Measurements from ENCODE around the gene SHISA8. TPM values are rescaled to one million over a fixed set of nuclear protein-coding genes. Genes with fewer than 3 reads are reported as not detected.

Gene SHISA8
- total RNA-seq, 6 experiments from 2014 or later, result not detected

DNA sequence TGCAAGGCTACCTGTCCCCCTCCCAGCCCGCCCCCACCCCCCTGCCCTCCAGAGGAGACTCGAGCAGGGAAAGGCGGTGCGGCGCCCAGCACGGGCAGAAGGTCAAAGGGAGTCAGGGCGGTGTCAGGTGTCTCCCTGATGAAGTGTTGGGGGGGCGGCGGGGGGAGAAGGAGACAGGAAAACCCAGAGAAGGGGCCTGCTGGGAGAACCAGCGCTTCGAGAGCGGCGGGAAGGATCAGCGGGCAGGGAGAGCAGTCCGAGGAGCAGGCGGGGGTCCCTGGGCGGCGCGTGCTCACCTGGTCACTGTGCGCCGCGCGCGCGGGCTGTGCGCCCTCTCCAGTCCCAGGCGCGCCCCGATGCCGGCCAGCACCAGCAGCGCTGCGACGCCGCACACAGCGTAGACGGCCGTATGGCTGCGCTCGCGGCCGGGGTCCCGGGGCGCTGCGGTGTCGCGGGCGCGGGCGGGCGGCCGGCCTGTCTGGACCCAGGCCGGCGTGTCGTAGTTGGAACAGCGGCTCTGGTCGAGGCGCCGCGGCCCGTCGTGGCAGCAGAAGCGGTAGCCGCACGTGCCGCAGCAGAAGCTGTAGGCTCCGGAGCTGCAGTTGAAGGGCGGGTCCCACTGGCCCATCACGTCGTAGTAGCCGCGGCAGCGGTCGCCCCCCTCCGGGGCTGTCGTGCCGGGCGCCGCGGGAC lies 886 bp downstream of the SHISA8 start:
- H3K27me3 Mint-ChIP-seq (ENCODE audit: insufficient read depth), result peaks cover 39% of the 10 kb centered on the region
- no peaks in the 10 kb centered on the region for H3K36me3 Mint-ChIP-seq (ENCODE audit: low read depth)
- H3K4me3 Mint-ChIP-seq, result no peak overlapping the region
- DNase-seq, result no peak
- H3K9me3 Mint-ChIP-seq, result no peaks in the 10 kb centered on the region
- TF ChIP-seq, protein P1, sequence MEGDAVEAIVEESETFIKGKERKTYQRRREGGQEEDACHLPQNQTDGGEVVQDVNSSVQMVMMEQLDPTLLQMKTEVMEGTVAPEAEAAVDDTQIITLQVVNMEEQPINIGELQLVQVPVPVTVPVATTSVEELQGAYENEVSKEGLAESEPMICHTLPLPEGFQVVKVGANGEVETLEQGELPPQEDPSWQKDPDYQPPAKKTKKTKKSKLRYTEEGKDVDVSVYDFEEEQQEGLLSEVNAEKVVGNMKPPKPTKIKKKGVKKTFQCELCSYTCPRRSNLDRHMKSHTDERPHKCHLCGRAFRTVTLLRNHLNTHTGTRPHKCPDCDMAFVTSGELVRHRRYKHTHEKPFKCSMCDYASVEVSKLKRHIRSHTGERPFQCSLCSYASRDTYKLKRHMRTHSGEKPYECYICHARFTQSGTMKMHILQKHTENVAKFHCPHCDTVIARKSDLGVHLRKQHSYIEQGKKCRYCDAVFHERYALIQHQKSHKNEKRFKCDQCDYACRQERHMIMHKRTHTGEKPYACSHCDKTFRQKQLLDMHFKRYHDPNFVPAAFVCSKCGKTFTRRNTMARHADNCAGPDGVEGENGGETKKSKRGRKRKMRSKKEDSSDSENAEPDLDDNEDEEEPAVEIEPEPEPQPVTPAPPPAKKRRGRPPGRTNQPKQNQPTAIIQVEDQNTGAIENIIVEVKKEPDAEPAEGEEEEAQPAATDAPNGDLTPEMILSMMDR (IDR thresholded peaks at IDR 0.05), result no peak
- H3K4me1 Mint-ChIP-seq (ENCODE audit: low read depth), result peaks cover 5% of the 10 kb centered on the region; the same call in 1 of the 2 replicates
- no peak overlapping the region for H3K27ac Mint-ChIP-seq

DNA sequence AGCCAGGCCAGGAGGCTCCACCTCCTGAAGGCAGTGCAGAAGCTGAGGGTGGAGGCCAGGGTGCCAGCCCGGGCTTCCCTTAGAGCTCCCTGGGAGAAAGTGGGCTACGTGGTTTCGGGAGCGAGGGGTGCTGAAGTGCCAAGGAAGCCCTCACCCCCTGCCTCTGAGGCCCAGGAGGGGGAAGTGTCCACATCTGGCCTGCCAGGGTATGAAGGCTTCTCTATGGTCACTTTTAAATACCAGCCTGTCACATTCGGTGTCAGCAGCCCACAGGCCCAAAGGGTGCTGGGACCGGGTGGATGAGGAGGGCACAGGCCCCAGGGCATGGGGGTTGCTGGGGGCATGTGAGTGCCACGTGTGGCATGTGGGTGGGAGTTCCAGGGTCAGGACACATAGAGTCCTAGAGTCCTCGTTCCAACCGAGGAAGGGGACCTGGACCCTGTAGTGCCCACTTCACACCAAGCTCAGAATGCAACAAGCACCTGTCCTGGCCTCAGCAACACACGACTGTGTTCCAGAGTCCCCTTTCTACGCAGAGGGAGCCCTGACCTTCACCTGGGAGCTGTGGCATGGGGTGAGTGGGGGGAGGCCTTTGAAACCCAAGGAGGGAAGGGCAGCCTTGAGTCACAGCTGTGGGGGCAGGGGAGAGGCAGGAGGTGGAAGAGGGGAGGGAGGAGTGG lies 1.7 kb downstream of the SHISA8 start:
- Mint-ChIP-seq H3K4me1 (ENCODE audit: low read depth) (peaks cover 3% of the 10 kb centered on the region; the same call in 1 of the 2 replicates), H3K27ac (no peak overlapping the region), H3K4me3 (no peak overlapping the region), H3K36me3 (ENCODE audit: low read depth) (no peaks in the 10 kb centered on the region), H3K27me3 (ENCODE audit: insufficient read depth) (peaks cover 39% of the 10 kb centered on the region), H3K9me3 (no peaks in the 10 kb centered on the region)
- DNase-seq, result no peak
- TF ChIP-seq, protein P1 (IDR thresholded peaks at IDR 0.05), result no peak

DNA sequence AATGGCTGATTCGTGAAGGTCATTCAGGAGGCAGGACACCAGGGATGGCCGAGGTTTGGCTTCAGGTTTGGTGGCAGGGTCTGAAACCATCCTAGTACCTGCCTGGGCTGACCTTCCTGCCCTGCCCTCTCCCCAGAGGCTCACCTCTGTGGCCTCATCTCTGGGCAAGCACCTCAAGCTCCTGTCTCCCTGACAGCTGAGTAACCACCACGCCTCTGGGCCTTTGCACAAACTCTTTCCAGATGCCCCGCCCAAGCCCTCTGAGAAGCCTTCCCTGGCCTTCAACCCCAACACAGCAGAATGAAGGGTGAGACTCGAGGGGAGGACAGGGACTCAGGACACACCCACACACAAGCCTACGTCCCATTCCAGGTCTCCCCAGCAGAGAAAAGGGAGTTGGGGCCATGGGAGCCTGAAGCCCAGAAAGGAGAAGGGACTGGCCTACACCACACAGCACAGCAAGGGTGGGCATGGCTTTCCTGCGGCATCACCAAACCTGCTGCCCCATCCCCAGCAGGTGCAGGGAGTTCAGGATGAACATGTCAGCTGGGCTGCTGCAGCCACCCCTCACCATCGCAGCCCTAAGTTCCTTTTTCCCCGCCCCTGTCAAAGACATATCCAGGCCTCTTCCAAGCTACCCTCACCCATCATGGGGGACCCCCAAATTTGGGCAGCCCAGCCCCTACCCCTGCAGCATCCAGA lies 2.4 kb downstream of the SHISA8 start:
- peaks cover 39% of the 10 kb centered on the region for H3K27me3 Mint-ChIP-seq (ENCODE audit: insufficient read depth)
- no peak overlapping the region for H3K4me3 Mint-ChIP-seq

DNA sequence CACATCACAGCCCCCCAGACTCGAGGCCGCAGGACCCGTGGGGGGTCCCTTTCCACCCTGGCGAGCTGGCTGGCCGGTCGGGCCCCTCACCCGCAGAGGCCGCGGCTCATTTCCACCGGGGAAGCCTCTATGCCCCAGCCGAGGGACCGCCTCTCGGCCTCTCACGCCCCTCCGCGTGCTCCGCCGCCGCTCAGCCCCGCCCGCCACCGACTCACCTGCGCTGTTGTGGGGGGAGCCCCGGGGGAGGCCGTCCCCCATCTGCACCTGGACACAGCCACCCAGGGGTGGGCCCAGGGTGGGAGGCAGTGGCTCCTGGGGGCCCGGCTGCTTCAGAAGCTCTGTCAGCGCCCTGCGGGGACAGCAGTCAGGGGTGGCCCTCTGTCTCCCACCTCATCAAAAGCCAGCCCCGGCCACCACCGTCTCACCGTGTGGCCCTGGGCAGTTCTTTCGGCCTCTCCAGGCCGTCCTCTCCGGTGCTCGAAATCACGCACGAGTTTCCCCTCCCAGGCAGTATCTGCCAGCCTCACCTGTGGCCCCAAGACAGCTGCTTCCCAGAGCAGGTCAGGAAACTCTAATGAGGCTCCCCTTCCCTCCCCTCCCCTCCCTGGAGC lies 3.8 kb downstream of the SHISA8 start:
- no peaks in the 10 kb centered on the region for H3K9me3 Mint-ChIP-seq
- H3K4me3 Mint-ChIP-seq, result no peak overlapping the region
- H3K27ac Mint-ChIP-seq, result no peak overlapping the region
- DNase-seq, result no peak
- TF ChIP-seq, protein P1 (IDR thresholded peaks at IDR 0.05), result no peak
- peaks cover 8% of the 10 kb centered on the region; the same call in 1 of the 2 replicates for H3K4me1 Mint-ChIP-seq (ENCODE audit: low read depth)
- no peaks in the 10 kb centered on the region for H3K36me3 Mint-ChIP-seq (ENCODE audit: low read depth)
- peaks cover 30% of the 10 kb centered on the region for H3K27me3 Mint-ChIP-seq (ENCODE audit: insufficient read depth)

More for the DNA sequence above, 2.4 kb downstream of the SHISA8 start:
- no peak overlapping the region for H3K27ac Mint-ChIP-seq
- peaks cover 7% of the 10 kb centered on the region; the same call in 1 of the 2 replicates for H3K4me1 Mint-ChIP-seq (ENCODE audit: low read depth)
- no peak for DNase-seq
- TF ChIP-seq, protein P1 (IDR thresholded peaks at IDR 0.05), result no peak
- no peaks in the 10 kb centered on the region for H3K36me3 Mint-ChIP-seq (ENCODE audit: low read depth)
- H3K9me3 Mint-ChIP-seq, result no peaks in the 10 kb centered on the region
